H1 (cell line): ENCODE data around the gene TRIM15. TPM values are rescaled to one million over a fixed set of nuclear protein-coding genes. Genes with fewer than 3 reads are reported as not detected.

ENCODE experiments used
- CTCF ChIA-PET: fragments of 300-600 bp; sonication (Branson Sonifier 250); formaldehyde crosslinking; loops from one replicate; lab custom pipeline; 2021; ENCODE audit not compliant: partially characterized antibody; lab: Charles Lee
- POLR2A ChIA-PET: fragments of 300-600 bp; sonication (Branson Sonifier 250); formaldehyde crosslinking; loops from one replicate; lab custom pipeline; 2021; ENCODE audit warnings: inconsistent platforms; ENCODE audit not compliant: partially characterized antibody; lab: Charles Lee
- DNase-seq, 2 experiments: peaks; one replicate each; pipeline versions ENCODE4 v3.0.0 to v3.0.0-alpha.2; 2010 to 2022; ENCODE audit warnings: low spot score in 2 of 2, low read depth in 1 of 2, mixed read lengths in 1 of 2
- FAIRE-seq: peaks from 2 replicates; lab custom pipeline; 2011; peaks lifted over from hg19 to GRCh38; lab: Jason Lieb, UNC
- H2AFZ ChIP-seq: 2 replicates; pipeline ENCODE4 v1.8.1; 2012; ENCODE audit warnings: low read length, inconsistent platforms
- H2AK5ac ChIP-seq: 2 replicates; pipeline ENCODE4 v1.6.1; 2013; ENCODE audit warnings: low read depth, low read length
- H2BK120ac ChIP-seq: replicated peaks from 2 replicates; pipeline ENCODE3; 2013; ENCODE audit warnings: low read depth, low read length, inconsistent platforms
- H2BK12ac ChIP-seq: 2 replicates; pipeline ENCODE4 v1.6.1; 2013; ENCODE audit warnings: low read depth, low read length
- H2BK15ac ChIP-seq: 2 replicates; pipeline ENCODE4 v1.6.1; 2013; ENCODE audit warnings: low read length
- H2BK20ac ChIP-seq: 2 replicates; pipeline ENCODE4 v1.6.1; 2013; ENCODE audit warnings: low read length
- H2BK5ac ChIP-seq: 2 replicates; pipeline ENCODE4 v1.6.1; 2013; ENCODE audit warnings: low read depth, low read length
- H3K14ac ChIP-seq: 2 replicates; pipeline ENCODE4 v1.6.1; 2013; ENCODE audit warnings: inconsistent platforms; ENCODE audit not compliant: insufficient read length
- H3K18ac ChIP-seq: 2 replicates; pipeline ENCODE4 v1.6.1; 2013; ENCODE audit warnings: low read length; ENCODE audit errors: extremely low read depth
- H3K23ac ChIP-seq: 2 replicates; pipeline ENCODE4 v1.6.1; 2013; ENCODE audit warnings: inconsistent platforms; ENCODE audit not compliant: insufficient read length
- H3K23me2 ChIP-seq: 2 replicates; pipeline ENCODE4 v1.6.1; 2013; ENCODE audit warnings: low read depth, low read length
- H3K27ac ChIP-seq: 2 replicates; pipeline ENCODE4 v1.6.1; 2011; ENCODE audit warnings: low read depth, low read length, inconsistent platforms
- H3K27me3 ChIP-seq, 4 experiments: replicated peaks in 1 of 4; 1 replicate in 1 of 4; 2 replicates in 3 of 4; pipeline versions ENCODE4 v1.6.1 to v1.8.1; 2011 to 2013; ENCODE audit warnings: low read length in 3 of 4, mild to moderate bottlenecking in 3 of 4, inconsistent platforms in 2 of 4, mixed read lengths in 2 of 4, moderate library complexity in 1 of 4; ENCODE audit not compliant: control insufficient read depth in 3 of 4, insufficient read depth in 3 of 4; ENCODE audit errors: extremely low read depth in 1 of 4
- H3K36me3 ChIP-seq, 4 experiments: 2 replicates each; pipeline versions ENCODE4 v1.6.1 to v1.8.1; 2011 to 2013; ENCODE audit warnings: mild to moderate bottlenecking in 4 of 4, low read length in 3 of 4, moderate library complexity in 2 of 4, control low read depth in 1 of 4, inconsistent platforms in 1 of 4; ENCODE audit not compliant: insufficient read depth in 4 of 4, control insufficient read depth in 2 of 4
- H3K4ac ChIP-seq: replicated peaks from 2 replicates; pipeline ENCODE3; 2013; ENCODE audit warnings: low read length, low read depth, mixed read lengths, inconsistent platforms; ENCODE audit not compliant: insufficient read length
- H3K4me1 ChIP-seq, 4 experiments: replicated peaks in 1 of 4; 1 replicate in 1 of 4; 2 replicates in 3 of 4; pipeline versions ENCODE4 v1.6.1 to v1.8.1; 2011 to 2013; ENCODE audit warnings: low read length in 3 of 4, inconsistent platforms in 2 of 4, mixed read lengths in 1 of 4; ENCODE audit not compliant: insufficient read depth in 4 of 4, control insufficient read depth in 3 of 4
- H3K4me2 ChIP-seq, 2 experiments: 2 replicates each; pipeline versions ENCODE4 v1.6.1 to v1.8.1; 2011 to 2013; ENCODE audit warnings: low read depth in 2 of 2, low read length in 2 of 2, control low read depth in 1 of 2, inconsistent platforms in 1 of 2, mild to moderate bottlenecking in 1 of 2; ENCODE audit not compliant: insufficient read depth in 1 of 2
- H3K4me3 ChIP-seq, 4 experiments: fragments of 200-600, 300-600 bp in 1 of 4; sonication (generic), shearing (Covaris generic), sonication (Bioruptor Twin) in 1 of 4; 2 replicates each; pipeline versions ENCODE4 v1.5.1 to v1.8.1; 2011 to 2016; ENCODE audit warnings: low read length in 4 of 4, low read depth in 3 of 4, control low read depth in 2 of 4, inconsistent platforms in 2 of 4, mild to moderate bottlenecking in 2 of 4, mixed read lengths in 1 of 4, moderate library complexity in 1 of 4; ENCODE audit not compliant: insufficient read depth in 2 of 4; ENCODE audit errors: extremely low read depth in 1 of 4
- H3K56ac ChIP-seq: replicated peaks from 2 replicates; pipeline ENCODE3; 2013; ENCODE audit warnings: low read depth, mild to moderate bottlenecking, mixed read lengths, low read length, inconsistent platforms; ENCODE audit not compliant: insufficient read length
- H3K79me1 ChIP-seq: 2 replicates; pipeline ENCODE4 v1.6.1; 2013; ENCODE audit warnings: low read depth, low read length, control low read depth
- H3K79me2 ChIP-seq, 2 experiments: 2 replicates each; pipeline versions ENCODE4 v1.6.1 to v1.8.1; 2012 to 2013; ENCODE audit warnings: low read length in 2 of 2, mild to moderate bottlenecking in 2 of 2, inconsistent platforms in 1 of 2; ENCODE audit not compliant: insufficient read depth in 2 of 2, control insufficient read depth in 1 of 2
- H3K9ac ChIP-seq, 4 experiments: replicated peaks in 1 of 4; 1 replicate in 1 of 4; 2 replicates in 3 of 4; pipeline versions ENCODE4 v1.6.1 to v1.8.1; 2011 to 2013; ENCODE audit warnings: low read depth in 3 of 4, low read length in 3 of 4, control low read depth in 2 of 4, mild to moderate bottlenecking in 2 of 4, moderate library complexity in 2 of 4, inconsistent platforms in 1 of 4; ENCODE audit errors: extremely low read depth in 1 of 4
- H3K9me3 ChIP-seq, 2 experiments: 2 replicates each; pipeline versions ENCODE4 v1.6.1 to v1.8.1; 2012 to 2013; ENCODE audit warnings: mild to moderate bottlenecking in 2 of 2, moderate library complexity in 2 of 2, control low read depth in 1 of 2, inconsistent platforms in 1 of 2, low read depth in 1 of 2, low read length in 1 of 2, mixed read lengths in 1 of 2; ENCODE audit not compliant: insufficient read depth in 2 of 2
- H4K20me1 ChIP-seq, 2 experiments: replicated peaks in 1 of 2; 2 replicates each; pipeline versions ENCODE3 to v1.8.1; 2011 to 2013; ENCODE audit warnings: inconsistent platforms in 2 of 2, low read length in 2 of 2, mild to moderate bottlenecking in 1 of 2; ENCODE audit not compliant: insufficient read depth in 2 of 2, control insufficient read depth in 1 of 2
- H4K5ac ChIP-seq: 2 replicates; pipeline ENCODE4 v1.6.1; 2013; ENCODE audit warnings: low read length, low read depth, mixed read lengths, inconsistent platforms; ENCODE audit not compliant: insufficient read length
- H4K8ac ChIP-seq: 2 replicates; pipeline ENCODE4 v1.8.0; 2013; ENCODE audit warnings: mild to moderate bottlenecking, moderate library complexity, low read length, inconsistent platforms; ENCODE audit not compliant: insufficient read depth; ENCODE audit errors: extremely low read depth
- H4K91ac ChIP-seq: replicated peaks from 2 replicates; pipeline ENCODE3; 2013; ENCODE audit warnings: low read length, mixed read lengths, inconsistent platforms; ENCODE audit not compliant: insufficient read length
- CREB1 ChIP-seq: IDR thresholded peaks from 2 replicates; pipeline ENCODE4 v1.6.1; 2012; ENCODE audit warnings: inconsistent platforms
- E2F6 ChIP-seq: IDR thresholded peaks from 2 replicates; pipeline ENCODE4 v1.6.1; 2012; ENCODE audit warnings: inconsistent platforms
- EZH2 ChIP-seq: fragments of 200-600 bp; sonication (generic); IDR thresholded peaks from 2 replicates; pipeline ENCODE4 v1.7.1; 2012; ENCODE audit warnings: low read depth, mild to moderate bottlenecking, moderate library complexity, low read length, inconsistent platforms; ENCODE audit not compliant: severe bottlenecking
- HDAC2 ChIP-seq, 2 experiments: fragments of 300-600 bp in 1 of 2; sonication (generic) in 1 of 2; IDR thresholded peaks; 2 replicates each; pipeline ENCODE4 v1.6.1; 2011 to 2012; ENCODE audit warnings: low read depth in 2 of 2, low read length in 2 of 2, mild to moderate bottlenecking in 2 of 2, moderate library complexity in 2 of 2, borderline replicate concordance in 1 of 2, inconsistent platforms in 1 of 2
- MAFK ChIP-seq: IDR thresholded peaks from 2 replicates; pipeline ENCODE4 v1.6.1; 2012; ENCODE audit warnings: low read depth, mild to moderate bottlenecking, improper control_type of control experiment, low read length
- MAX ChIP-seq: IDR thresholded peaks from 2 replicates; pipeline ENCODE4 v1.6.1; 2012; ENCODE audit warnings: inconsistent platforms
- POLR2A ChIP-seq, 2 experiments: IDR thresholded peaks; 1 replicate in 1 of 2; 2 replicates in 1 of 2; pipeline ENCODE4 v1.6.1; 2011; ENCODE audit warnings: low read depth in 2 of 2, low read length in 2 of 2, mild to moderate bottlenecking in 2 of 2; ENCODE audit errors: control extremely low read depth in 1 of 2
- POLR2AphosphoS5 ChIP-seq: IDR thresholded peaks from 2 replicates; pipeline ENCODE4 v1.6.1; 2011; ENCODE audit warnings: low read depth, low read length
- TAF7 ChIP-seq: optimal IDR thresholded peaks from 2 replicates; pipeline ENCODE3; 2011; ENCODE audit warnings: low read depth, mild to moderate bottlenecking, inconsistent platforms, low read length, moderate library complexity, borderline replicate concordance
- WGBS, 2 experiments: shearing (Covaris generic) in 1 of 2; methylation state at CpG; one replicate each; pipeline versions ENCODE4 v1.1.6 to v1.1.7; 2013 to 2015; ENCODE audit warnings: low lambda C conversion rate in 2 of 2, mixed read lengths in 2 of 2, inconsistent platforms in 1 of 2, low coverage in 1 of 2, missing lambda C conversion rate in 1 of 2; ENCODE audit not compliant: insufficient replicate concordance in 2 of 2, insufficient coverage in 1 of 2, insufficient read length in 1 of 2; ENCODE audit errors: extremely low coverage in 1 of 2, missing lambda C conversion rate in 1 of 2; 5-methylcytosine and 5-hydroxymethylcytosine counted together
- polyA plus RNA-seq, 7 experiments: library from polyadenylated mRNA; depleted of rRNA in 3 of 7; stranded (reverse) in 5 of 7; unstranded in 2 of 7; fragments of >200 nt in 5 of 7; fragments of 200-250 nt in 2 of 7; gene quantifications; 1 replicate in 5 of 7; 2 replicates in 1 of 7; 4 replicates in 1 of 7; pipeline versions ENCODE4 v1.2.1 to v1.2.3, GENCODE V29; 2011 to 2013; ENCODE audit warnings: missing spikeins in 2 of 7, mixed read lengths in 2 of 7
- total RNA-seq: library from RNA; stranded (reverse); fragmentation: NEBNext Ultra II Directional; extraction: Animal tissue kit (Norgen Biotek cat#: 25700); gene quantifications from 2 replicates; pipeline ENCODE4 v1.2.1, GENCODE V29; 2021

Gene TRIM15
- total and polyA plus RNA-seq, 2 of the 8 experiments (the other 6 are each of a cell fraction or from before 2014, with no cell fraction given) = 0.18 to 0.48 TPM

- peaks cover 14% of the 10 kb centered on the region for H3K23me2 ChIP-seq
- peak overlapping the region; percentile 88 for H4K8ac ChIP-seq
- DNase-seq = peak in 1 of 2 experiments; percentile 80
- WGBS, 2 experiments = 14% methylated on average over 38 of the region's 45 CpGs; no CpG with 5 or more reads in 1 of the 2 experiments
- no peak overlapping the region for H3K27ac ChIP-seq
- peak overlapping the region; percentile 86 for H2BK12ac ChIP-seq
- H3K18ac ChIP-seq = peak overlapping the region; percentile 97
- CTCF ChIA-PET = interaction anchor here (0.6 to 1.6 kb wide), 4 partner anchors 13 to 1211 kb away, joined by 3 to 4 read pairs (median 4); no protein-coding TSS in a partner anchor
- no peaks in the 10 kb centered on the region for H3K36me3 ChIP-seq
- peak overlapping the region; percentile 69 for H4K5ac ChIP-seq
- no peak overlapping the region for H3K23ac ChIP-seq
- no peak overlapping the region for H3K14ac ChIP-seq
- H2BK5ac ChIP-seq = peak overlapping the region; percentile 63; the same call in 1 of the 2 replicates
- peak overlapping the region; percentile 27 for H3K56ac ChIP-seq
- peak overlapping the region; percentile 57 to 97 (median 94) for H3K4me3 ChIP-seq
- H2AK5ac ChIP-seq = no peak overlapping the region; the same call in 1 of the 2 replicates
- H2BK15ac ChIP-seq = peak overlapping the region; percentile 72; the same call in 1 of the 2 replicates
- H3K4me1 ChIP-seq = peaks cover 2 to 7% (median 5%) of the 10 kb centered on the region in 4 experiments; a peak in 4 of 7 replicates
- H3K4me2 ChIP-seq = peak overlapping the region; percentile 80 to 86
- no peak overlapping the region for H3K4ac ChIP-seq
- H3K27me3 ChIP-seq = no peaks in the 10 kb centered on the region; a peak in 1 of 7 replicates
- FAIRE-seq = no peak
- peak overlapping the region in 3 of 4 experiments; percentile 24 to 65 (median 59); a peak in 5 of 7 replicates for H3K9ac ChIP-seq
- POLR2A ChIA-PET = interaction anchor here (0.6 to 2.1 kb wide), 10 partner anchors 12 to 239 kb away, joined by 3 to 17 read pairs (median 3); partner anchors contain the start of gene TRIM39
- H3K79me2 ChIP-seq = peaks cover 0 to 31% of the 10 kb centered on the region in 2 experiments; a peak in 3 of 4 replicates
- H2BK20ac ChIP-seq = no peak overlapping the region
- peak overlapping the region; percentile 6 for H2BK120ac ChIP-seq
- peak overlapping the region; percentile 72 for H4K91ac ChIP-seq
- peak overlapping the region; percentile 69 for H2AFZ ChIP-seq
- H4K20me1 ChIP-seq = peaks cover 0 to 8% of the 10 kb centered on the region in 2 experiments
- no peaks in the 10 kb centered on the region for H3K9me3 ChIP-seq
- peaks cover 9% of the 10 kb centered on the region; the same call in 1 of the 2 replicates for H3K79me1 ChIP-seq
- TF ChIP-seq E2F6 = peak; percentile 75; the same call in 1 of the 2 replicates
- peak; percentile 68 to 75 for TF ChIP-seq POLR2A (IDR thresholded peaks at IDR 0.05; ENCODE audit: control extremely low read depth in 1 of 2, low read depth in 2 of 2, low read length in 2 of 2)
- no peak for TF ChIP-seq MAFK
- TF ChIP-seq EZH2 = no peak
- peak in 1 of 2 experiments; percentile 29; a peak in 1 of 4 replicates for TF ChIP-seq HDAC2 (IDR thresholded peaks at IDR 0.05; ENCODE audit: borderline replicate concordance in 1 of 2, low read depth in 2 of 2, low read length in 2 of 2)
- peak; percentile 57; the same call in 1 of the 2 replicates for TF ChIP-seq POLR2AphosphoS5
- TF ChIP-seq MAX = peak; percentile 94
- TF ChIP-seq TAF7 = peak; percentile 49
- TF ChIP-seq CREB1 = peak; percentile 64; the same call in 1 of the 2 replicates
Measured at GRCh38 chr6:30213957-30214656, 50.8 kb downstream of the TRIM15 start.
